Stimulated activated naive CD8-positive, alpha-beta T cell treated with anti-CD3 and anti-CD28 coated beads, Interleukin-15, amount 100 ng/mL, for 72 hours (primary cell): ENCODE data around the gene RAB7B.
A peak's percentile ranks its signal among the peaks of the same experiment; 100 is the strongest.

Source experiments
- ATAC-seq: fragments of 150-1000 bp; cut with Tn5 transposase; 2 replicates; pipeline ENCODE4 v1.10.0; 2021; ENCODE audit warnings: mild to moderate bottlenecking, moderate library complexity
- DNase-seq, 2 donors: peaks; one replicate each; pipeline ENCODE4 v3.0.0; 2021 to 2022
- H3K27ac Mint-ChIP-seq, 2 donors: one replicate each; pipeline ENCODE4 v1.8.0; 2022; ENCODE audit warnings: mild to moderate bottlenecking in 2 of 2, mixed read lengths in 2 of 2, moderate library complexity in 2 of 2
- H3K27me3 Mint-ChIP-seq: one replicate; pipeline ENCODE4 v1.8.0; 2022; ENCODE audit warnings: mixed read lengths
- H3K4me1 Mint-ChIP-seq: one replicate; pipeline ENCODE4 v1.8.0; 2022; ENCODE audit warnings: mild to moderate bottlenecking, mixed read lengths
- H3K4me3 Mint-ChIP-seq, 2 donors: one replicate each; pipeline ENCODE4 v1.8.0; 2022; ENCODE audit warnings: mild to moderate bottlenecking in 2 of 2, mixed read lengths in 2 of 2, moderate library complexity in 1 of 2
- H3K9me3 Mint-ChIP-seq, 2 donors: one replicate each; pipeline ENCODE4 v1.8.0; 2022; ENCODE audit warnings: mixed read lengths in 2 of 2

The RAB7B gene

GRCh38 chr1:205939690-205940330 is 63.4 kb downstream of the RAB7B start:
- Mint-ChIP-seq H3K27ac (peak overlapping the region in 1 of 2 donors; percentile 23), H3K4me1 (no peaks in the 10 kb centered on the region), H3K27me3 (peaks cover 86% of the 10 kb centered on the region), H3K9me3 (no peaks in the 10 kb centered on the region), H3K4me3 (no peak overlapping the region)
- DNase-seq = no peak
- ATAC-seq = peak; percentile 49

GRCh38 chr1:205938682-205939081 is 64.5 kb downstream of the RAB7B start:
- DNase-seq = no peak
- no peaks in the 10 kb centered on the region for H3K4me1 Mint-ChIP-seq
- no peak overlapping the region for H3K4me3 Mint-ChIP-seq
- ATAC-seq = no peak
- peaks cover 80% of the 10 kb centered on the region for H3K27me3 Mint-ChIP-seq
- no peak overlapping the region for H3K27ac Mint-ChIP-seq
- no peaks in the 10 kb centered on the region for H3K9me3 Mint-ChIP-seq

GRCh38 chr1:205936846-205937586 is 66.2 kb downstream of the RAB7B start:
- DNase-seq (no peak), ATAC-seq (no peak)
- H3K27ac Mint-ChIP-seq = no peak overlapping the region
- peaks cover 74% of the 10 kb centered on the region for H3K27me3 Mint-ChIP-seq
- no peaks in the 10 kb centered on the region for H3K4me1 Mint-ChIP-seq
- H3K9me3 Mint-ChIP-seq = no peaks in the 10 kb centered on the region
- H3K4me3 Mint-ChIP-seq = no peak overlapping the region

GRCh38 chr1:205936311-205936710 is 66.9 kb downstream of the RAB7B start:
- no peak overlapping the region for H3K4me3 Mint-ChIP-seq
- H3K27ac Mint-ChIP-seq = no peak overlapping the region
- H3K9me3 Mint-ChIP-seq = no peaks in the 10 kb centered on the region
- H3K4me1 Mint-ChIP-seq = no peaks in the 10 kb centered on the region
- no peak for DNase-seq
- peaks cover 68% of the 10 kb centered on the region for H3K27me3 Mint-ChIP-seq
- no peak for ATAC-seq

- H3K27ac Mint-ChIP-seq = no peak overlapping the region
- H3K4me1 Mint-ChIP-seq = no peaks in the 10 kb centered on the region
- peaks cover 63% of the 10 kb centered on the region for H3K27me3 Mint-ChIP-seq
Measured at GRCh38 chr1:205935869-205936268, 67.3 kb downstream of the RAB7B start.

GRCh38 chr1:205934788-205935187 is 68.4 kb downstream of the RAB7B start:
- Mint-ChIP-seq H3K4me1 (no peaks in the 10 kb centered on the region), H3K4me3 (no peak overlapping the region), H3K9me3 (no peaks in the 10 kb centered on the region), H3K27me3 (peaks cover 53% of the 10 kb centered on the region), H3K27ac (no peak overlapping the region)
- ATAC-seq (no peak), DNase-seq (no peak)

More at GRCh38 chr1:205935869-205936268, 67.3 kb downstream of the RAB7B start:
- no peak for ATAC-seq
- H3K4me3 Mint-ChIP-seq = no peak overlapping the region
- no peak for DNase-seq
- H3K9me3 Mint-ChIP-seq = no peaks in the 10 kb centered on the region

GRCh38 chr1:205933671-205934618 is 69.2 kb downstream of the RAB7B start:
- no peaks in the 10 kb centered on the region for H3K4me1 Mint-ChIP-seq
- ATAC-seq (no peak), DNase-seq (no peak)
- H3K9me3 Mint-ChIP-seq = no peaks in the 10 kb centered on the region
- H3K27ac Mint-ChIP-seq = no peak overlapping the region
- H3K4me3 Mint-ChIP-seq = no peak overlapping the region
- H3K27me3 Mint-ChIP-seq = peaks cover 44% of the 10 kb centered on the region

- no peak overlapping the region for H3K27ac Mint-ChIP-seq
- peaks cover 33% of the 10 kb centered on the region for H3K27me3 Mint-ChIP-seq
- H3K4me1 Mint-ChIP-seq = no peaks in the 10 kb centered on the region
- no peak for DNase-seq
- H3K4me3 Mint-ChIP-seq = no peak overlapping the region
- no peaks in the 10 kb centered on the region for H3K9me3 Mint-ChIP-seq
- ATAC-seq = no peak
Measured at GRCh38 chr1:205932776-205933175, 70.4 kb downstream of the RAB7B start.

GRCh38 chr1:205930799-205931281 is 72.4 kb downstream of the RAB7B start:
- no peaks in the 10 kb centered on the region for H3K9me3 Mint-ChIP-seq

GRCh38 chr1:205930195-205930577 is 73.0 kb downstream of the RAB7B start:
- Mint-ChIP-seq H3K4me1 (no peaks in the 10 kb centered on the region), H3K27ac (no peak overlapping the region), H3K9me3 (no peaks in the 10 kb centered on the region), H3K27me3 (peaks cover 12% of the 10 kb centered on the region), H3K4me3 (no peak overlapping the region)
- DNase-seq (no peak), ATAC-seq (no peak)

More at GRCh38 chr1:205930799-205931281, 72.4 kb downstream of the RAB7B start:
- no peaks in the 10 kb centered on the region for H3K4me1 Mint-ChIP-seq
- peaks cover 13% of the 10 kb centered on the region for H3K27me3 Mint-ChIP-seq
- DNase-seq = no peak
- H3K27ac Mint-ChIP-seq = no peak overlapping the region
- no peak for ATAC-seq
- no peak overlapping the region for H3K4me3 Mint-ChIP-seq

GRCh38 chr1:205929496-205930194 is 73.5 kb downstream of the RAB7B start:
- DNase-seq = no peak
- Mint-ChIP-seq H3K4me1 (no peaks in the 10 kb centered on the region), H3K27me3 (peaks cover 12% of the 10 kb centered on the region), H3K27ac (no peak overlapping the region), H3K9me3 (no peaks in the 10 kb centered on the region), H3K4me3 (no peak overlapping the region)
- ATAC-seq = no peak

- Mint-ChIP-seq H3K27me3 (peaks cover 12% of the 10 kb centered on the region), H3K9me3 (no peaks in the 10 kb centered on the region), H3K27ac (no peak overlapping the region), H3K4me1 (no peaks in the 10 kb centered on the region), H3K4me3 (no peak overlapping the region)
- DNase-seq = no peak
- ATAC-seq = no peak
Measured at GRCh38 chr1:205928317-205928716, 74.9 kb downstream of the RAB7B start.

- DNase-seq (no peak), ATAC-seq (no peak)
- Mint-ChIP-seq H3K4me3 (no peak overlapping the region), H3K4me1 (no peaks in the 10 kb centered on the region), H3K9me3 (no peaks in the 10 kb centered on the region), H3K27ac (no peak overlapping the region), H3K27me3 (peaks cover 7% of the 10 kb centered on the region)
Measured at GRCh38 chr1:205927676-205928075, 75.5 kb downstream of the RAB7B start.

- ATAC-seq (no peak), DNase-seq (no peak)
- Mint-ChIP-seq H3K27me3 (peaks cover 3% of the 10 kb centered on the region), H3K27ac (no peak overlapping the region), H3K4me3 (no peak overlapping the region), H3K4me1 (no peaks in the 10 kb centered on the region), H3K9me3 (no peaks in the 10 kb centered on the region)
Measured at GRCh38 chr1:205927247-205927646, 75.9 kb downstream of the RAB7B start.
